Stimulated activated CD4-positive, alpha-beta T cell treated with anti-CD3 and anti-CD28 coated beads, TNF-alpha, amount 100 ng/mL, for 1 hour (primary cell): Measurements from ENCODE around the gene PCDHGA2.
"Not testable (repeated sequence)": the region's sequence is repeated elsewhere in the genome, so short reads cannot be mapped to it uniquely, and the experiment has no call there.

Experiments used
- DNase-seq, 3 donors: peaks; one replicate each; pipeline ENCODE4 v3.0.0-alpha.2; 2020; ENCODE audit warnings: low read depth in 3 of 3, low spot score in 1 of 3

Gene PCDHGA2

GRCh38 chr5:141382469-141383294 is 44.1 kb downstream of the PCDHGA2 start, which contains the start of gene PCDHGA7:
TSS of gene PCDHGA7 (plus strand) at chr5:141382742. CDS start at chr5:141382900, 158 bp downstream.
- no peak for DNase-seq

- no peak for DNase-seq
Measured at GRCh38 chr5:141383345-141383744, 44.8 kb downstream of the PCDHGA2 start.

- no peak for DNase-seq
Measured at GRCh38 chr5:141384471-141385267, 46.1 kb downstream of the PCDHGA2 start.

GRCh38 chr5:141387557-141388311 is 49.2 kb downstream of the PCDHGA2 start, which contains the start of gene PCDHGB4:
TSS of gene PCDHGB4 (plus strand) at chr5:141387698. CDS start at chr5:141387885, 187 bp downstream.
- not testable (repeated sequence) for DNase-seq

- DNase-seq: no peak
Measured at GRCh38 chr5:141388661-141389060, 50.1 kb downstream of the PCDHGA2 start.

GRCh38 chr5:141389153-141390042 is 50.8 kb downstream of the PCDHGA2 start:
- DNase-seq: no peak

- DNase-seq: no peak
Measured at GRCh38 chr5:141392429-141393198, 54.1 kb downstream of the PCDHGA2 start, which contains the start of gene PCDHGA8. TSS of gene PCDHGA8 (plus strand) at chr5:141392633. CDS start at chr5:141392814, 181 bp downstream.
